Neural progenitor cell (in vitro differentiated cells): Measurements from ENCODE around the gene GHRH. TPM values are rescaled to one million over a fixed set of nuclear protein-coding genes. Genes with fewer than 3 reads are reported as not detected.

ENCODE experiments used
- DNase-seq: peaks from one replicate; pipeline ENCODE4 v3.0.0-alpha.2; 2016; ENCODE audit warnings: low spot score
- H2AFZ ChIP-seq: fragments of 200-600 bp; sonication (generic); replicated peaks from 2 replicates; pipeline ENCODE4 v1.6.1; 2016; ENCODE audit warnings: antibody characterized with exemption
- H3F3A ChIP-seq: fragments of 200-600 bp; sonication (generic); 2 replicates; pipeline ENCODE4 v1.6.1; 2016; ENCODE audit warnings: antibody characterized with exemption, low read depth
- H3K27ac ChIP-seq: fragments of 200-600 bp; sonication (generic); 2 replicates; pipeline ENCODE4 v1.5.1; 2016; ENCODE audit warnings: mild to moderate bottlenecking
- H3K27me3 ChIP-seq: fragments of 200-600 bp; sonication (generic); 2 replicates; pipeline ENCODE4 v1.6.1; 2016; ENCODE audit warnings: mild to moderate bottlenecking, moderate library complexity
- H3K36me3 ChIP-seq: fragments of 200-600 bp; sonication (generic); 2 replicates; pipeline ENCODE4 v1.5.1; 2016
- H3K4me1 ChIP-seq: fragments of 200-600 bp; sonication (generic); 2 replicates; pipeline ENCODE4 v1.6.1; 2016; ENCODE audit warnings: mixed run types
- H3K4me2 ChIP-seq: fragments of 200-600 bp; sonication (generic); 2 replicates; pipeline ENCODE4 v1.6.1; 2016
- H3K4me3 ChIP-seq: fragments of 200-600 bp; sonication (generic); 2 replicates; pipeline ENCODE4 v1.5.1; 2016
- H3K79me2 ChIP-seq: fragments of 200-600 bp; sonication (generic); 2 replicates; pipeline ENCODE4 v1.6.1; 2016; ENCODE audit warnings: low read depth
- H3K9ac ChIP-seq: fragments of 200-600 bp; sonication (generic); 2 replicates; pipeline ENCODE4 v1.6.1; 2016
- H3K9me3 ChIP-seq: fragments of 200-600 bp; sonication (generic); 2 replicates; pipeline ENCODE4 v1.5.1; 2016; ENCODE audit warnings: low read depth
- H4K20me1 ChIP-seq: fragments of 200-600 bp; sonication (generic); 2 replicates; pipeline ENCODE4 v1.6.1; 2016; ENCODE audit warnings: low read depth
- H3K27ac Mint-ChIP-seq: 3 replicates; pipeline ENCODE4 v1.8.0; 2021; ENCODE audit warnings: mixed read lengths
- H3K27me3 Mint-ChIP-seq: 2 replicates; pipeline ENCODE4 v1.8.0; 2022; ENCODE audit warnings: low read depth, mild to moderate bottlenecking, inconsistent platforms, moderate library complexity, mixed read lengths; ENCODE audit not compliant: insufficient read depth
- H3K36me3 Mint-ChIP-seq: 3 replicates; pipeline ENCODE4 v1.8.0; 2021; ENCODE audit warnings: mixed read lengths
- H3K4me1 Mint-ChIP-seq: 3 replicates; pipeline ENCODE4 v1.8.0; 2021; ENCODE audit warnings: mixed read lengths
- H3K4me3 Mint-ChIP-seq: 3 replicates; pipeline ENCODE4 v1.8.0; 2021; ENCODE audit warnings: mild to moderate bottlenecking, moderate library complexity, mixed read lengths
- H3K9me3 Mint-ChIP-seq: 3 replicates; pipeline ENCODE4 v1.8.0; 2020; ENCODE audit warnings: mixed read lengths
- CTCF ChIP-seq: fragments of 200-600 bp; sonication (generic); IDR thresholded peaks from 2 replicates; pipeline ENCODE4 v1.5.1; 2017; ENCODE audit warnings: antibody characterized with exemption, mild to moderate bottlenecking
- EZH2 ChIP-seq: fragments of 200-600 bp; sonication (generic); IDR thresholded peaks from 2 replicates; pipeline ENCODE4 v1.6.1; 2017; ENCODE audit warnings: antibody characterized with exemption, mild to moderate bottlenecking, moderate library complexity
- EZH2phosphoT487 ChIP-seq: fragments of 200-600 bp; sonication (generic); IDR thresholded peaks from 2 replicates; pipeline ENCODE4 v1.6.1; 2017; ENCODE audit warnings: antibody characterized with exemption
- total RNA-seq: library from RNA; depleted of rRNA; stranded (reverse); fragments of >200 nt; gene quantifications from 2 replicates; pipeline ENCODE4 v1.2.3, GENCODE V29; 2015; ENCODE audit warnings: low replicate concordance

Gene GHRH
- total RNA-seq, 1 donor from 2014 or later, result not detected

GRCh38 chr20:37295595-37295994, 34.0 kb upstream of the GHRH start:
- H3K4me1 Mint-ChIP-seq, result peaks cover 21% of the 10 kb centered on the region
- peaks cover 2% of the 10 kb centered on the region for H3K27me3 Mint-ChIP-seq
- peak overlapping the region; percentile 86 for H3K27ac Mint-ChIP-seq
- Histone ChIP-seq H2AFZ (no peak overlapping the region), H3K27ac (peak overlapping the region; percentile 44), H3K9me3 (no peaks in the 10 kb centered on the region), H3K4me1 (peaks cover 21% of the 10 kb centered on the region), H3K36me3 (peaks cover 8% of the 10 kb centered on the region), H4K20me1 (peaks cover 22% of the 10 kb centered on the region), H3K79me2 (peaks cover 87% of the 10 kb centered on the region), H3K4me3 (no peak overlapping the region), H3F3A (peaks cover 18% of the 10 kb centered on the region), H3K4me2 (peak overlapping the region; percentile 55), H3K27me3 (no peaks in the 10 kb centered on the region), H3K9ac (no peak overlapping the region)
- H3K4me3 Mint-ChIP-seq, result no peak overlapping the region
- H3K36me3 Mint-ChIP-seq, result peaks cover 44% of the 10 kb centered on the region
- H3K9me3 Mint-ChIP-seq, result peaks cover 12% of the 10 kb centered on the region
- DNase-seq, result peak; percentile 63
- TF ChIP-seq EZH2phosphoT487 (no peak), CTCF (no peak), EZH2 (no peak)

- Mint-ChIP-seq H3K4me1 (peaks cover 24% of the 10 kb centered on the region), H3K27ac (no peak overlapping the region), H3K4me3 (no peak overlapping the region), H3K9me3 (peaks cover 12% of the 10 kb centered on the region), H3K36me3 (peaks cover 38% of the 10 kb centered on the region), H3K27me3 (peaks cover 2% of the 10 kb centered on the region)
- H3K27me3 ChIP-seq, result no peaks in the 10 kb centered on the region
- no peak overlapping the region for H3K9ac ChIP-seq
- peaks cover 88% of the 10 kb centered on the region for H3K79me2 ChIP-seq
- H3K36me3 ChIP-seq, result peaks cover 8% of the 10 kb centered on the region
- DNase-seq, result no peak
- peak overlapping the region; percentile 44 for H3K27ac ChIP-seq
- H3F3A ChIP-seq, result peaks cover 18% of the 10 kb centered on the region
- H3K4me2 ChIP-seq, result peak overlapping the region; percentile 55
- H2AFZ ChIP-seq, result no peak overlapping the region
- no peak overlapping the region for H3K4me3 ChIP-seq
- peaks cover 25% of the 10 kb centered on the region for H3K4me1 ChIP-seq
- peaks cover 22% of the 10 kb centered on the region for H4K20me1 ChIP-seq
- no peak for TF ChIP-seq EZH2phosphoT487
- TF ChIP-seq EZH2, result no peak
- TF ChIP-seq CTCF, result no peak
- H3K9me3 ChIP-seq, result no peaks in the 10 kb centered on the region
These were observed 33.4 kb upstream of the GHRH start for GRCh38 chr20:37295001-37295400.

GRCh38 chr20:37294262-37294981, 32.8 kb upstream of the GHRH start:
- no peak for TF ChIP-seq EZH2
- H3F3A ChIP-seq, result peaks cover 21% of the 10 kb centered on the region
- no peaks in the 10 kb centered on the region for H3K27me3 ChIP-seq
- H3K4me1 ChIP-seq, result peaks cover 21% of the 10 kb centered on the region
- peaks cover 23% of the 10 kb centered on the region for H3K4me1 Mint-ChIP-seq
- peaks cover 1% of the 10 kb centered on the region for H3K27me3 Mint-ChIP-seq
- H3K79me2 ChIP-seq, result peaks cover 93% of the 10 kb centered on the region
- no peak overlapping the region for H3K4me3 Mint-ChIP-seq
- no peak overlapping the region for H3K4me3 ChIP-seq
- no peak overlapping the region for H2AFZ ChIP-seq
- H3K9ac ChIP-seq, result no peak overlapping the region
- peaks cover 8% of the 10 kb centered on the region for H3K36me3 ChIP-seq
- H3K9me3 ChIP-seq, result no peaks in the 10 kb centered on the region
- DNase-seq, result no peak
- peaks cover 22% of the 10 kb centered on the region for H4K20me1 ChIP-seq
- no peak overlapping the region for H3K27ac Mint-ChIP-seq
- H3K36me3 Mint-ChIP-seq, result peaks cover 35% of the 10 kb centered on the region
- H3K27ac ChIP-seq, result no peak overlapping the region
- H3K4me2 ChIP-seq, result no peak overlapping the region
- H3K9me3 Mint-ChIP-seq, result peaks cover 12% of the 10 kb centered on the region

- Mint-ChIP-seq H3K27me3 (no peaks in the 10 kb centered on the region), H3K4me3 (no peak overlapping the region), H3K4me1 (peaks cover 25% of the 10 kb centered on the region), H3K27ac (no peak overlapping the region), H3K36me3 (peaks cover 32% of the 10 kb centered on the region), H3K9me3 (peaks cover 12% of the 10 kb centered on the region)
- no peak overlapping the region for H3K4me3 ChIP-seq
- no peak for DNase-seq
- no peak overlapping the region for H3K27ac ChIP-seq
- peaks cover 8% of the 10 kb centered on the region for H3K36me3 ChIP-seq
- no peak overlapping the region for H3K9ac ChIP-seq
- H4K20me1 ChIP-seq, result peaks cover 22% of the 10 kb centered on the region
- H3K27me3 ChIP-seq, result no peaks in the 10 kb centered on the region
- peaks cover 87% of the 10 kb centered on the region for H3K79me2 ChIP-seq
- peaks cover 28% of the 10 kb centered on the region for H3F3A ChIP-seq
- H3K4me1 ChIP-seq, result peaks cover 19% of the 10 kb centered on the region
- TF ChIP-seq EZH2phosphoT487 (no peak), CTCF (no peak), EZH2 (no peak)
- H3K4me2 ChIP-seq, result no peak overlapping the region
- no peak overlapping the region for H2AFZ ChIP-seq
- H3K9me3 ChIP-seq, result no peaks in the 10 kb centered on the region
These were observed 31.8 kb upstream of the GHRH start for GRCh38 chr20:37293301-37293943.
